GM19239 (cell line): Measurements from ENCODE around the gene ATP2B2.

ENCODE experiments used
- DNase-seq: peaks from one replicate; pipeline ENCODE4 v3.0.0; 2011; ENCODE audit warnings: low spot score; ENCODE audit not compliant: insufficient read length
- FAIRE-seq: peaks from 2 replicates; lab custom pipeline; 2011; peaks lifted over from hg19 to GRCh38; lab: Jason Lieb, UNC

Gene ATP2B2

DNA sequence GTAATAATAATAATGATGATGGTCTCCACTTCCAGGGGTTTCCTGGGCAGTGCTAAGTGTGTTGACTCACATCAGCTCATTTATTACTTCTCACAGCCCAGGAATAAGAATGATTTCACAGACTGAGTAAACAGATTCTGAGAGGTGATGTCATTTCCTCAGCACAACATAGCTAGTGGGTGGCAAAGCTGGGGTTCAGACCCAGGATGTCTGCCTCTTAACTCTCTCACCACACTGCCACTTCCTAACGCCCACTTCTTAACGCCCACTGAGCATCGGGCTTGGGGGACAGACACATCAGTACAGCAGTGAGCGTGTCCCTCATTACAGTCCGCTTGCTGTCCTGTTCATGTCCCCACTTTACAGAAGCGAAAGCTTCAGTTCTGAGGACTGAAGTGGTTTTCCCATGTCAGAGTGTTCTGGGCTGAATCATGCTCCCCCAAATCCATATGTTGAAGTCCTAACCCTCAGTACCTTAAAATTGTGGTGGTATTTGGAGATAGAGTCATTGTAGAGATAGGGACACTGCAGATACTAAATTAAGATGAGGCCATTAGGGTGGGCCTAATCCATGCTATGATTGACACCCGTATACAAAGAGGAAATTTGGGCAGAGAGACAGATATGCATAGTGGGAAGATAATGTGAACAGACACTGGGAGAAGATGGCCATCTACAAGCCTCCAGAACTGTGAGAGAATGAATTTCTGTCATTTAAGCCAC is 68.0 kb downstream of the ATP2B2 start:
- DNase-seq: no peak
- FAIRE-seq: no peak

DNA sequence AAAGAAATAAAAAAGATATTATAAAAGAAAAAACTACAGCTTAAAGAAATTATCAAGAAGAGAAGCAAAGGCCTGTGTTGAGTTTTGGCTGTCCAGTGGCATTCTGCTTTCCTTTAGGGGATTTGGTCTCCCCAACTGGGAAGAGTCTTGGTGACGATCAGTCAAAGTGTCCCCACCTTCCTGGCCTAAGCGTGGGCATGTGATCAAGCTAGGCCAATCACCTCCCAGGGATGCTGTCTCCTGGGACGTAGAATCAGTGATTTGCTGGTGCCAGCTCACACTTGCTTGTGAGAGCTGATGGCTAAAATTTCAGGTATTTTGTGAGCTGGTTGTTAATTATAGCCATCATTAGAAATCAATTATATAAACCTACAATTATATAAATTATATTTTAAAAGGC is 69.5 kb downstream of the ATP2B2 start:
- no peak for FAIRE-seq
- no peak for DNase-seq

DNA sequence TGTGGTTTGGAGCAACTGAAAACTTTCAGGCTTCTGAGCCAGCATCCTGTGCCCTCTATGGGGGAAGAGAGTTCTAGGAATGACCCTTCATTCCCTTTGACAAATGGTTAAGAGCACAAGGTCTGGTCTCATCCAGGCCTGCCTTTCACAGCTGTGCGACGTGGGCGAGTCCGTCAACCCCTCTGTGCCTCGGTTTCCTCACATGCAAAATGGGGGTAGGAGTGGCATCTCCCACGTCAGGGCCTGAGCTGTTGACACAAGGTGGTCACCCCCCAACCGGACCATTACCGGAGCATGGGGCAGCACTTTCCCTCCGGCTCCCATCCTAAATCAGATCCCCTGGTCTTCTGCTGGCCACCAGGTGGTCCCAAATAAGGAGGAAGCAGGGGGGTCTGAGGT is 70.4 kb downstream of the ATP2B2 start:
- no peak for FAIRE-seq
- DNase-seq: no peak

DNA sequence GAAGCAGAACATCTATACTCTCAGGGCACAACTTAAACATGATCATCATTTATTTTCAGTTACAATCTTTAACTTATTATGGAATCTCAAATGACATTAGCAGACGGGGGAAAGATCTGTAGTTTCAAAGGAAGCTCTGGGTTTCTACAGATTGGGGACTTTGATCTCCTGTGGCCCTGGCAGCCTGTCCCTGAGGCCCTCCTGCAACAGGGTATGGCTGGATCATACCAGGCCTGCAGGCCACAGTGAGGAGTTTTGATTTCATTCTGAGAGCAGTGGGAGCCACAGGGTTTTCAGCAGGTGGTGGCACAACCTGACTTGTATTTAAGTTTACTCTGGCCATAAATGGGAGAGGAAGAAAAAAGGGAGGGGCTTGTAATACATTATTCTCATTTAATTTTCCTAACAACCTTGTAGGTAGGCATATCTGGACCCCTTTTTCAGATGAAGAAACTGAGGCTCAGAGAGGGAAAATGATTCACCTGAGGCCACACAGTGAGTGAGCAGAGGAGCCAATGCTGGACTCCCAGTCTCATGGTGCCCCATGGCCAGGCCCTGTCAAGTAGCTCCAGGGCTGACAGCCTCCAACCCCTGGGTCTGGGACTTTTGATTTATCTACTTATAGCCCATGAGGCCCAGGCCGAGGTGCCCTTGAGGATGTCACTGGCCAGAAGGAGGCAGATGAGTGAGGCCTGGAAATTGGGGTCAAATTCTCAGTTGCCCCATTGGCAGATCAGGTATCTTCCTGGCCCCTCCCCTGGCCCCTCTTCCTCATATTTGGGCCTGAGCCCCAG is 71.0 kb downstream of the ATP2B2 start:
- FAIRE-seq (no peak), DNase-seq (no peak)

DNA sequence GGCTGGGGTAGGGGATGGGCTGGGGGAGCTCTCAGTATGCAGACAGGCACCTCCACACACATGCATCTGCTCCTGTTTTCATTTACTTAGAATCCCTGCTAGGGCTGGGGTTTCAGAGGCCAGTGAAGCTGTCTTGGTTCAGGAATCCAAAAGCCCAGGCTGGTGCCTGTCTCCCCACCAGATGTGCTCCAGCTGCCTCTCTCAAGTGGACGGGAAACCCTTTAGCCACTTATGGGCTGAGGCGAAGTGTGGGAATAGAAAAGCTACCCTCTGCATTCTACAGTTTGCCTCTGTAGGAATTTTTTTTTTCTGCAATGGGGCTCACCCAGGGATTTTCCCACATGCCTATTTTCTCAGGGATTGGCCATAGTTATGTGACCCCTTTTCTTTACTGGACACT is 72.5 kb downstream of the ATP2B2 start:
- no peak for FAIRE-seq
- no peak for DNase-seq

DNA sequence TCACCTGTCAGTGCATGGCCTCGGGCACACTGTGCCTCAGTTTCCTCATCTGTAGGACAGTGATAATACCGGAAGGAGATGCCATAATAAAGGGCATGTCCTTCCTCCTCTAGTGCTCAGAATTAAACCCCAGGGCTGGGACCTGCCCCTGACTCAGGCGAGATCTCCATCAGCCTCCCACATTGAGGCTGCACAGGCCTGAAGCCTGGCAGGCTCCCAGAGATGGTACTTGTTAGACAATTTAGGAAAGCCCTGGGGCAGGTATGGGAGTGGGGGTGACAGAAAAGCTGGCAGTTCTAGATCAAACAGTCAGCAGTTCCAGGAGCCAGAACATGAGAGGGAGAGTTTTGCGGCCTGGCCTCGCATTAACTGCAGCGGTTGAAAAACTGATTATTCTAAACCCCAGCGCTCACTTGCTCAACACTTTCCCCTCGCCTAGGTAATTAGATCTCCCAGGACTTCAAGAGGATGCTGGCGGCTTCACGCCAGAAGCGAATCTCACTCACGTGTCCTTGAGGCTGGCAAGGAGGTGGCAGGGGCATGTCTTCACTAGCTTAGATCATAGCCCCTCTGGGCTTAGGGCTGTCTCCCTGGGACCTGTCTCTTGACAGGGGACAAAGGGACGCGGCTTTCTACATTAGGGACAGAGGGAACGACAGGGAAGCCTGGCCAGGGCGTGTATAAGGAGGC is 73.1 kb downstream of the ATP2B2 start:
- no peak for FAIRE-seq
- no peak for DNase-seq

DNA sequence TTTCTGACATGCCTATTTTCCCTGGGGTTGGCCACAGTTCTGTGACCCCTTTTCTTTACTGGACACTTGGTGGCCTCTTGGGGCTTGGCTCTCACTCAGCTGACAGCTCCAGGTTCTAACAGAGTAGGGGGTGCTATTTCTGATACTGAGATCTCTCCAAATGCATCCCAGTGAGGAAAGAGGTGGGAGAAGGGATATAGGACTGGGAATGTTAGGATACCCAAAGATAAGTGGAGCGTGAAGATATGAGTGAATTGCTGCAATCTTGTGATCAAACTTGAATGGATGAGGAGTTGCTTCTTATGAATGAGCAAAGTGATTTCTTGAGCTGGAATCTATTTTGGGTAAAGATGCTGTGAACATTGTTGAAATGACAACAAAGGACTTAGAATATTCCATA is 74.6 kb downstream of the ATP2B2 start:
- DNase-seq: no peak
- FAIRE-seq: no peak

DNA sequence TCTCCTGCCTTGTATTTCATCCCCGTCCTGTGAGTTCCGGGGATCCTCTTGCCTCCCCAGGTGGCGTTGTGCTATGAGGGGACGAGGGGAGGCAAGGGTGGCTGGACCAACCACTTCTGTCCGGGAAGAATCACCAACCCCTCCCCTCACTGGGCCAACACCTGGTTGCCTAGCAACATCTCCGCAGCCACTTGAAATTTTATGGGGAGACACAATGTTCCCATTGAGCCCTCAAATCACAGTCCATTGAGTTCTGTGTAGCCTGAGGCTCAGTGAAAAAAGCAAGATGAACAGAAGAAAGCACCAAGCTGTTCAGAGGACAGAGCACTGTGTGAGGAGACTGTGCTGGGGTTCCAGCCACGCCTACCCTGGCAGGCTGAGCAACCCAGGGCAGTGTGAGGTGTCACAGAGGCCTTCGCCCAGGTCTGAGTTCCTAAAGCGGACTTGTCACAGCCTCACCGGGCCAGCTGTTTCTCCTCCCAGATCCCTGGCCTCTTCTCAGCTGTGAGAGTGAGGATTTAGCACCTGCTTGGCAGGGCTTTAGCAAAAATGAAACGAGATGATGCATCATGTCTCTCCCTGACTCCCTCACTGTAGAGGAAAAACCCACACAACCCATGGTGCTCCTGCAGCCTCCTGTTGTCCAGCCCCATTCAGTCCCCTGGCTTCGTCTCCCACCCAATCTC is 76.8 kb downstream of the ATP2B2 start:
- no peak for FAIRE-seq

DNA sequence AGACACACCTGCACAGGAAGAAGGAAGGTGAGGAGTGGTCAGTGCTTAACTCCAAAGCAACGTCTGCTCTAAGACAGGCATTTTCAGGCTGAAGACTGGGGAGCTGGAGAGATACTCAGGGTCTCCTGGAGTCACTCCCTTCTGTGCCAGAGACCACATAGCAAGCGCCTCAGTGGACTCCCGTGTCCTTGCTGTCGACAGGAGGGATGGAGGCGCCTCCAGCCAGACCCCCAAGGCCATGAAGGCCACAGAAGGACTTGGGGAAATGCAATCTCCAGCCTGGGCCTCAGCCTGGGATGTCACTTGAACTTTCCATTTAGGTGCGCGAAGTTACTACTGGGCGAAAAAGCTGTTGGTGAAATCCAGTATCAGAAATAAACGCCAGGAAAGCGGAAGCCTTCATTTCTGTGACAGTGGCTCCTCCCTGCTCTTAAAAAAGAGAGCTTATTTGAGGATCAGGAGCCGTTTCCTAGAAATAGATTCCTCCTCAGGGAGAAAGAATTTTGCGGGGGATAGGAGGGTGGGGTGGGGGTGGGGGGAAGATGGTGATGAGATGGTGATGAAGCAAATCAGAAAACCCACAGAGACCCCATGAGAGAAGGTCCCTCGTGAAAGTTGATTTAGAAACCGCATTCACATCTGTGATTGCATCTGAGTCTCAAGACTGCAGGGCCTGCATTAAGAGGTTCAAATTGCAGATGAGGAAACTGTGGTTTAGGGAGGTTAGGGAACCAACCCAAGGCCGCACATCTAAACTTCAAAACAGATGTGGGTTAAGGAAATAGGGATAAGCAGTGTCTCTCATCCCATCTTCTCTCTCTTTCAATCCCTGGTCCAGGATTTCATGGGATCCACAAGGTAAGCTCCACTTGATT is 78.8 kb downstream of the ATP2B2 start:
- FAIRE-seq (no peak), DNase-seq (no peak)

More for the DNA sequence above, 76.8 kb downstream of the ATP2B2 start:
- DNase-seq: no peak

DNA sequence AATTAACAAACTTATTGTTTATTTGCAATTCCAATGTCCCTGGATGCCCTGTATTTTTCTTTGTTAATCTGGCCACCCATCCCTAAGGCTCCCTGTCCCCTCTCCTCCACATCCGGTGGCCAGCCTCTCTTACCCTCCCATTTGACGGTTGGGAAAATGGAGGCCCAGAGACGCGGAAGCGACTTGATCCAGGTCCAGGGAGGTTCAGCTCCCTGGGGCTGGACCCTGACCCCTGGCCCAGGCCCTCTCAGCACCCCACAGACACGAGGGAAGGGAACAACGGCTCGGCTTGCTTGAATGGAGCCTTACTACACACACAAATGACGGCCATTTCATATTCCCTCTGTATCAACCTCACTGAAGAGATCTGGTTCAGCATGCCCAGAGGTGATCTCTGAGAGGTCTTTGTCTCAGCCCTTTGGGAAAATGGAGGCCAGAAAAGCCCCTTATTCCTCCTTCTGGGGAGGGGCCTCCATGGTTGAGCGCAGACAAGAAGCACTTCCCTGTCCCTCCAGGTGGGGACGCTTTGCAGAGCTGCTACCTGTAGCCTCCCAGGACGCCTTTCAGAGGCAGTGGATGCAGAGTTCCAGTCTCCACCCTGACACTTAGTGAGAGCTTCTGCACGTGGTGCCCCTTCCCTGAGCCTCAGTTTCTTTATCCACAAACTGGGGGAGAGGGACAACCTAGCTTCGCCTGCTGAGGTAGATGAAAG is 82.1 kb downstream of the ATP2B2 start:
- DNase-seq: no peak

DNA sequence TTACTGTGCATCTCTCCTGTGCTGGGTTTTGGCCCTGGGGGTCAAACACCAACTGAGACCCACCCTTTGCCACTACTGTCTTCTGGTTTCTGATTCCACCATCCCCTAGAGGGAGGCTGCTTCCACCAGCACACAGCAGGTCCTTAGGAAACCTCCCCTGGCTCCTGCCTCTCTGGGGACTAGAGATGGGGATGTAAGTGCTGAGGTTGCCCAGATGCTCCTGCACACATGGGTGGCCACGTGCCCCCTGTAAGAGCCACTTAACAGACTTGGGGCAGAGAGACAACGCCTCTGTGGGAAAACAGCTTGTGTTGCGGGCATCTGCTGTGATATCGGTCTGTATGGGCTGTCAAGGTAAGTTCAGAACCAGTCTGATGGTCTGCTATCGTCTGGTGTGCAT is 83.4 kb downstream of the ATP2B2 start:
- DNase-seq: no peak
- FAIRE-seq: no peak

More for the DNA sequence above, 82.1 kb downstream of the ATP2B2 start:
- no peak for FAIRE-seq

DNA sequence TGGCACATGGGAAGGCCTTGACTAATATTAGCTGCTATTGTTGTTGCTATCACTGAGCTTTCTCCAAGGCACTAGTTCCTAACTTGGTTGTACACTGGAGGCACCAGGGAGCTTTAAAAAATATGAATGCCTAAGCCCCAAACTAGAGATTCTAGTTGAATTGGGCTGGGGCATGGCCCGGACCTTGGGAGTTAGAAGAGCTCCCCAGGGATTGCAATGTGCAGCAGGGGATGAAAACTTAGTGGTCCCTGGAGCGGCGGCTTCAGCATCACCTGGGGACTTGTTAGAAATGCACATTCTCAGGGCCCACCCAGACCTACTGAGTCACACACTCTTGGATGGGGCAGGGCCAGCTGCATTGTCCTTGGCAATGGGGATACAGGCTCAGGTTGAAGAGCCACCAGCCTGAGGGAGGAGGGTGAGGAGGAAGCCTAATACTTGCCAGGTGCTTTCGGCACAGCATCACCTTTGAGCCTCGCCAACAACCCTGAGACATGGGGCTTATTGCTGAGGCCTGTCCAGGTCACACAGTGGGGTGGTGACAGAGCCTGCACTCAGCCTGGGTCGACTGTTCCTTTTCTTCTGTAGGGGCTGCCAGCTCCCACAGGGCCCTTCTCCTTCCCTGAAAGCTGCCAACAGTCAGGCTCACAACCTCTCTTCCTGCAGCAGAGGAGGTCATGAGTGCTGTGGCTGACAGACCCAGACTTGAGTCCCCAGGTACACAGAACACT is 84.5 kb downstream of the ATP2B2 start:
- DNase-seq: no peak

DNA sequence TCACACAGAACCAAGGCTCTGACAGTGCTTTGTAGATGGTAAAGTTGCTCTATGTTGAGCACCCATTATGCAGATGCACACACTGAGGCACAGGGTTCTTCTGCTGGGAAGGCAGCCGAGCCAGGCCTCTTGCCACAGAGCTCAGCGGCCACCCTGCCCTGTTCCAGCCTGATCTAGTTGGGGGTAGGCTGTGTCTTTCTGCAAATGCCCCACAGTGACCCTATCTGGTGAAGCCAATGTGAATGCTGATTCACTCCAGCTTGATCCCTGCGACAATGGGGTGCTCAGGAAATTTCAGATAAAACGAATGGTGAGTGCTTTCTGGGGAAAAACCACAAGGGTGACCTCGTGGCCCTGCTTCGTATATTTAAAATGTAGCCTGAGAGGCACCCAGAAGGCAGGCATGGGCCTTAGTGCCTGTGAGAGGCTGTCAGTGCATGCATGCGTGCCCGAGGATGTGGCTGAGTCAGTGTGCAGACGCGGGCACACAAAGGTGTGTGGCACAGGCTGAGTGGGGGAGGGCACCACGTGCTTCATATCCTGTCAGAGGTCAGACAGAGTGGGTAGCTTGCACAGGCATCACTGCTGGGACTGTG is 85.7 kb downstream of the ATP2B2 start:
- FAIRE-seq (no peak), DNase-seq (no peak)

More for the DNA sequence above, 84.5 kb downstream of the ATP2B2 start:
- FAIRE-seq: no peak

DNA sequence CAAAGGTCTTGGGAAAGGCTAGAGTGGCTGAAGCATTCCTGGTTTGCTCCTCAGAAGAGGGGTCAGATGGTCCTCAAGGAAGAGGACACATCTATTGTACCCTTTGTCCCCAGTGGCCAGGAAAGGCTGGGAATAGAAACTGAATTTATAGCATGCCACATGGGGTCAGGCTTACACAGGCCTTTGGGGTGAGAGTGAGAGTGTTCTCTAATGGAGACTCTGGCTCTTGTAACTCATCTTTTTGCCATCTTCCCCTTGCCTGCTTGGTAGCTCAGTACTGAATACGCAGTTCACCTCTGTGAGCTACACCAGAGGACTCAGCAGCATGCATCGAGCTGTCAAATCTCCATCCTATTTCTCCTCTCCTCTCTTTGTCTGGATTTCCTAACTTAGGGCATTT is 87.5 kb downstream of the ATP2B2 start:
- DNase-seq: no peak
- no peak for FAIRE-seq

DNA sequence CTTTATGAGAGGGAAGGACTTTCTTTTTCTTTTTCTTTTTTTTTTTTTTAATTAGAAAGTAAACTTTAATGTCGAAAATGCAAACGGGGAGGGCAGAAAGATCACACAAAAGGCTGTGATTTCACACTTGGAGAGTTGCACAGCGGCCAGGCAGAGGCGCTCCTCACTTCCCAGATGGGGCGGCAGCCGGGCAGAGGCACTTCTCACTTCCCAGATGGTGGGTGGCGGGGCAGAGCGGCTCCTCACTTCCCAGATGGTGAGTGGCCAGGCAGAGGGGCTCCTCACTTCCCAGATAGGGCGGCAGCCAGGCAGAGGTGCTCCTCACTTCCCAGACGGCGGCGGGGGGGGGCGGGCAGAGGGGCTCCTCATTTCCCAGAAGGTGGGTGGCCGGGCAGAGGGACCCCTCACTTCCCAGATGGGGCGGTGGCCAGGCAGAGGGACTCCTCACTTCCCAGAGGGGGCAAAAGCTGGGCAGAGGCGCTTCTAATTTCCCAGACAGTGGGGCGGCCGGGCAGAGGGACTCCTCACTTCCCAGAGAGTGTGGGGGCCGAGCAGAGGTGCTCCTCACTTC is 88.6 kb downstream of the ATP2B2 start:
- no peak for FAIRE-seq

DNA sequence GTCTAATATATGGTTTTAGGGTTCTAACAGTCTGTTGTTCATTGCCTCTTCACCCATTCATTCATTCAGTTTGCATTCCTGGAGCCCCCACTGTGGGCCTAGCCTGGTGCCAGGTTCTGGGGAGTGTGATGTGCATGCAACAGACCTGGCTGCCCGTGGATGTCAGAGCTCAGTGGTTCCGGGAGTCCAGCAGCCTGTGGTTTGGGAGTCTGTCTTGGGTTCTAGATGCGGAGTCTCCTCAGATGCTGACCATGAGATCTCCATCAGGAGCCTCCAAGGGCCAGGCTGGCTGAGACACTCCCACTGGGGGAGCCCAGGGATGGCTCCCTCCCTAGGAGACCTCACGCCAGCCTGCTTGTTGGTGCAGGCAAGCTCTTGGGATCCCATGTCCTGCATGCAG is 92.3 kb downstream of the ATP2B2 start:
- FAIRE-seq (no peak), DNase-seq (no peak)

More for the DNA sequence above, 88.6 kb downstream of the ATP2B2 start:
- DNase-seq: no peak

DNA sequence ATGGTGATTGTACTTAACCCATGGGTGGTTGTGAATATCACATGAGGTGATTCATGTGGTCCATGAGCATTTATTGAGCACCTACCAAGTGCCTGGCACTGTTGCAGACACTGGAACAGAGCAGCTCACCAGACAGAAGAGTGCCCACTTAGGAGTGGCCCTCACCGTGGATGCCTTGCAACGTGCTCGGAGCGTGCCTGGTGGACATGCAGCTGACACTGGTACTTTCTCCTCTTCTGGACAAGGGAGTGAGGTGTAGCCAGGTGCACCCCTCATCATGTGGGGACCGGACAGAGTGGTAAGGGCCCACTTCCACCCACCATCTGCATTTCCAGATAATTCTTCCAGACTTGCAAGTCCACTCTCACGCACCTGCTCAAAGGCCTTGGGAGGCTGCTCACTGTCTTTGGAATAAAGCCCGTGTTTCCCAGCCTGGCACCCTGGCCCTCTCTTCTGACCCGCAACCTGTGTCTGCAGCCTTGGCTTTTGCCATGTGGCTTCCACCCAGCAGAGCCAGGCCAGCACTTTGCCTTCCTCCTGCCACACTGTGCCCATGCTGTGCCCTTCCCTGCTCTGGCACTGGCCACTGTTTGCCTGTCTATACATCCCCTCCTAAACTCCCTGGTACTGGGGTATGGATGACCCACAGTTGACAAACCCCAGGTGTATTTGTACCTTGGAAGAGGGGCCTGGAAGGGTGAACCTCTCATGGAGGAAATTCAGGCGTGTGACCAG is 93.6 kb downstream of the ATP2B2 start:
- FAIRE-seq: no peak
- DNase-seq: no peak
